Transverse colon (tissue), 4 donors: ENCODE results near the gene SPDYE4. TPM values are rescaled to one million over a fixed set of nuclear protein-coding genes. Genes with fewer than 3 reads are reported as not detected.

ENCODE experiments used
- DNase-seq: peaks from one replicate; pipeline ENCODE4 v3.0.0-alpha.2; 2019
- H3K27ac ChIP-seq, 4 donors: fragments of 200-600 bp; sonication (generic); 2 replicates each; pipeline ENCODE4 v1.5.1; 2016 to 2018; ENCODE audit warnings: inconsistent platforms in 4 of 4
- H3K27me3 ChIP-seq: fragments of 200-600 bp; sonication (generic); 2 replicates; pipeline ENCODE4 v1.5.1; 2017; ENCODE audit warnings: inconsistent platforms
- H3K36me3 ChIP-seq, 4 donors: fragments of 200-600 bp; sonication (generic); 2 replicates each; pipeline ENCODE4 v1.5.1; 2017 to 2019; ENCODE audit warnings: inconsistent platforms in 4 of 4
- H3K4me1 ChIP-seq, 4 donors: fragments of 200-600 bp; sonication (generic); 2 replicates each; pipeline ENCODE4 v1.5.1; 2017 to 2020; ENCODE audit warnings: inconsistent platforms in 4 of 4
- H3K4me3 ChIP-seq, 4 donors: fragments of 200-600 bp; sonication (generic); 1 replicate in 1 of 4; 2 replicates in 3 of 4; pipeline versions ENCODE4 v1.5.1 to v1.6.1; 2017 to 2019; ENCODE audit warnings: inconsistent platforms in 4 of 4
- H3K9me3 ChIP-seq, 2 donors: fragments of 200-600 bp; sonication (generic); 2 replicates each; pipeline ENCODE4 v1.5.1; 2017 to 2019; ENCODE audit warnings: inconsistent platforms in 2 of 2
- EP300 ChIP-seq: sonication (generic); formaldehyde crosslinking; IDR thresholded peaks from one replicate; pipeline ENCODE4 v1.6.1; 2017; ENCODE audit warnings: antibody characterized with exemption, low read depth
- POLR2A ChIP-seq: fragments of 450-650 bp; IDR thresholded peaks from one replicate; pipeline ENCODE4 v1.6.1; 2016; ENCODE audit warnings: antibody characterized with exemption, mild to moderate bottlenecking, moderate library complexity
- POLR2AphosphoS5 ChIP-seq, 3 donors: sonication (generic); formaldehyde crosslinking; IDR thresholded peaks; one replicate each; pipeline ENCODE4 v1.6.1; 2016; ENCODE audit warnings: antibody characterized with exemption in 3 of 3
- WGBS, 2 donors: methylation state at CpG; one replicate each; pipeline ENCODE4 v1.1.5; 2018; ENCODE audit warnings: low coverage in 1 of 2; 5-methylcytosine and 5-hydroxymethylcytosine counted together
- in situ Hi-C, 4 donors: fragments of 200-750 bp; cut with MboI; loops; one replicate each; pipeline versions ENCODE4 v1.15.0 to v1.15.1; 2017; ENCODE audit warnings: low sequenced_read_pairs in 3 of 4, low pct_ligation_motif_present in 1 of 4, low pct_unique_long_range_greater_than_20kb in 1 of 4
- intact Hi-C: fragments of 100-400 bp; cut with DNase I; formaldehyde crosslinking; loops from one replicate; pipeline ENCODE4 v1.15.1; 2023; ENCODE audit warnings: low total_unique reads
- total RNA-seq, 4 donors: library from RNA; depleted of rRNA; stranded (reverse); fragments of >200 nt; gene quantifications; one replicate each; pipeline ENCODE4 v1.1.0, GENCODE V29; 2016
- TF ChIP-seq, protein P1 (sequence below), 5 experiments: fragments of 200-600 bp in 3 of 5; fragments of 450-650 bp in 2 of 5; sonication (generic) in 3 of 5; IDR thresholded peaks; 1 replicate in 2 of 5; 2 replicates in 3 of 5; pipeline ENCODE4 v1.5.1; 2016 to 2017; ENCODE audit warnings: antibody characterized with exemption in 5 of 5, inconsistent platforms in 3 of 5, mild to moderate bottlenecking in 2 of 5, moderate library complexity in 1 of 5

Gene SPDYE4
- total RNA-seq, 4 donors from 2014 or later = not detected

- intact Hi-C loops (no loop called here), in situ Hi-C loops (no loop called here)
- H3K36me3 ChIP-seq = no peaks in the 10 kb centered on the region
- H3K4me3 ChIP-seq = no peak overlapping the region
- no peaks in the 10 kb centered on the region for H3K9me3 ChIP-seq
- TF ChIP-seq EP300 = no peak
- TF ChIP-seq, protein P1, sequence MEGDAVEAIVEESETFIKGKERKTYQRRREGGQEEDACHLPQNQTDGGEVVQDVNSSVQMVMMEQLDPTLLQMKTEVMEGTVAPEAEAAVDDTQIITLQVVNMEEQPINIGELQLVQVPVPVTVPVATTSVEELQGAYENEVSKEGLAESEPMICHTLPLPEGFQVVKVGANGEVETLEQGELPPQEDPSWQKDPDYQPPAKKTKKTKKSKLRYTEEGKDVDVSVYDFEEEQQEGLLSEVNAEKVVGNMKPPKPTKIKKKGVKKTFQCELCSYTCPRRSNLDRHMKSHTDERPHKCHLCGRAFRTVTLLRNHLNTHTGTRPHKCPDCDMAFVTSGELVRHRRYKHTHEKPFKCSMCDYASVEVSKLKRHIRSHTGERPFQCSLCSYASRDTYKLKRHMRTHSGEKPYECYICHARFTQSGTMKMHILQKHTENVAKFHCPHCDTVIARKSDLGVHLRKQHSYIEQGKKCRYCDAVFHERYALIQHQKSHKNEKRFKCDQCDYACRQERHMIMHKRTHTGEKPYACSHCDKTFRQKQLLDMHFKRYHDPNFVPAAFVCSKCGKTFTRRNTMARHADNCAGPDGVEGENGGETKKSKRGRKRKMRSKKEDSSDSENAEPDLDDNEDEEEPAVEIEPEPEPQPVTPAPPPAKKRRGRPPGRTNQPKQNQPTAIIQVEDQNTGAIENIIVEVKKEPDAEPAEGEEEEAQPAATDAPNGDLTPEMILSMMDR (IDR thresholded peaks at IDR 0.05) = no peak
- no peak for TF ChIP-seq POLR2AphosphoS5 (IDR thresholded peaks at IDR 0.05)
- no peak for TF ChIP-seq POLR2A
- H3K4me1 ChIP-seq = no peaks in the 10 kb centered on the region
- no peak overlapping the region for H3K27ac ChIP-seq
- no peak for DNase-seq
- peaks cover 5% of the 10 kb centered on the region for H3K27me3 ChIP-seq
- WGBS, 2 donors = 85% methylated on average over 13 of the region's 13 CpGs; no CpG with 5 or more reads in 1 of the 2 donors
These were observed 1.2 kb downstream of the SPDYE4 start for GRCh38 chr17:8757189-8757588.

- TF ChIP-seq EP300 (no peak), POLR2AphosphoS5 (IDR thresholded peaks at IDR 0.05) (no peak), POLR2A (no peak)
- TF ChIP-seq, protein P1 (IDR thresholded peaks at IDR 0.05) = no peak
- Histone ChIP-seq H3K27me3 (peaks cover 5% of the 10 kb centered on the region), H3K4me1 (no peaks in the 10 kb centered on the region), H3K36me3 (no peaks in the 10 kb centered on the region), H3K9me3 (no peaks in the 10 kb centered on the region), H3K4me3 (no peak overlapping the region), H3K27ac (no peak overlapping the region)
- in situ Hi-C loops (no loop called here), intact Hi-C loops (no loop called here)
- DNase-seq = no peak
- 88 to 94% methylated on average over 3 to 12 of the region's 12 CpGs for WGBS, 2 donors
These were observed 2.6 kb downstream of the SPDYE4 start for GRCh38 chr17:8755590-8756255.

DNA sequence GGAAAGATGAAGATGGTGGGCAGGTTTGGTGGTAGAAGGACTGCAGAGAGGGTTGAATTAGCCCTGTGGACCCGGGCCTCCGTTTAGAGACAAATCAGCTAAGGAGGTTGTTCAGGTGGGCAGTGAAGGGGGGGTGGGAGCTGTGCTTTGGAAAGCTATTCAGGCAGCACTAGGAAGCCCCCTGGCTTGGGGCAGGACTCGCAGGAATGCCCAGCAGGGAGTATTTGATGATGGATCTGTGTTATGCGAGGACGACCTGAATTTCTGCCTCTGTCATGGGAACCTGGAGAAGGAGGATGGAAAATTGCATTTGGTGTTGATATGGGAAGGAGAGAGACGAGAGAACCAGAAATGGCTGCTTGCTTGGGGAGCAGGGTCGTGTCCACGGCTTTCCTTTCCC lies 3.5 kb downstream of the SPDYE4 start:
- Histone ChIP-seq H3K9me3 (no peaks in the 10 kb centered on the region), H3K4me3 (no peak overlapping the region), H3K36me3 (no peaks in the 10 kb centered on the region), H3K27ac (no peak overlapping the region), H3K4me1 (no peaks in the 10 kb centered on the region), H3K27me3 (peaks cover 5% of the 10 kb centered on the region)
- in situ Hi-C loops (no loop called here), intact Hi-C loops (no loop called here)
- 71 to 78% methylated on average over 8 of the region's 8 CpGs for WGBS, 2 donors
- no peak for DNase-seq
- no peak for TF ChIP-seq POLR2AphosphoS5 (IDR thresholded peaks at IDR 0.05)
- TF ChIP-seq POLR2A = no peak
- TF ChIP-seq, protein P1 (IDR thresholded peaks at IDR 0.05) = no peak

DNA sequence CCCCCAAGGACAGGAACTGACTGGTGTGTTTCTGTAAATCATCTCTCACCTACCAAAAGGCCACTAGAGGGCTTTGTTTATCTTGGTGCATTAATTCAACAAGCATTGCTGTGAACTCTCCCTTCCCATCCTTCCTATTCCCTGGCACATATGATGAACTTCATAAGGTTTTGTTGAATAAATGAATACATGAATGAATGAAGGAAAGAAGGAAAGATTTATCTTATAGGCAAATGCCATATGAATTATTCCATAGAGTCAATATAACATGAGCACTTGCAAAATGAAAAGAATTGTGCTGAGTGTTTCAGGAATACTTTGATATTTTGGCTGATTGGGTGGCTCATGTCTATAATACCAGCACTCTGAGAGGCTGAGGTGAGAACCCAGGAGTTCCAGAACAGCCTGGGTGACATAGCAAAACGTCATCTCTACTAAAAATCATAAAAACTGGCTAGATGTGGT lies 4.3 kb downstream of the SPDYE4 start:
- no peaks in the 10 kb centered on the region for H3K36me3 ChIP-seq
- no peaks in the 10 kb centered on the region for H3K4me1 ChIP-seq
- H3K27me3 ChIP-seq = peaks cover 5% of the 10 kb centered on the region
- TF ChIP-seq, protein P1 (IDR thresholded peaks at IDR 0.05) = peak in 3 of 5 experiments; percentile 26 to 38 (median 35)
- no peak for TF ChIP-seq POLR2AphosphoS5 (IDR thresholded peaks at IDR 0.05)
- no peak for DNase-seq
- H3K4me3 ChIP-seq = no peak overlapping the region
- H3K9me3 ChIP-seq = no peaks in the 10 kb centered on the region
- in situ Hi-C loops = no loop called here
- no peak overlapping the region for H3K27ac ChIP-seq
- 33 to 36% methylated on average over 1 of the region's 1 CpG for WGBS, 2 donors
- intact Hi-C loops = no loop called here
